Gastroesophageal sphincter (tissue), 4 donors: ENCODE measurements around the gene DUXB. TPM values are rescaled to one million over a fixed set of nuclear protein-coding genes. Genes with fewer than 3 reads are reported as not detected.

Experiments
- ATAC-seq: fragments of 150-250 bp; one replicate; pipeline ENCODE4 v1.9.1; 2016; ENCODE audit warnings: mild to moderate bottlenecking, moderate library complexity
- H3K27ac ChIP-seq, 4 donors: fragments of 200-600 bp; sonication (generic) in 3 of 4; 1 replicate in 3 of 4; 2 replicates in 1 of 4; pipeline ENCODE4 v1.5.1; 2016 to 2019
- H3K27me3 ChIP-seq: fragments of 200-600 bp; sonication (generic); one replicate; pipeline ENCODE4 v1.5.1; 2019
- H3K36me3 ChIP-seq, 2 donors: fragments of 200-600 bp; sonication (generic); one replicate each; pipeline ENCODE4 v1.5.1; 2019; ENCODE audit warnings: control low read depth in 1 of 2
- H3K4me1 ChIP-seq, 3 donors: fragments of 200-600 bp; sonication (generic); 1 replicate in 2 of 3; 2 replicates in 1 of 3; pipeline ENCODE4 v1.5.1; 2016 to 2019; ENCODE audit warnings: control low read depth in 2 of 3
- H3K4me3 ChIP-seq, 2 donors: fragments of 200-600 bp; sonication (generic); one replicate each; pipeline ENCODE4 v1.5.1; 2019; ENCODE audit warnings: mild to moderate bottlenecking in 1 of 2, moderate library complexity in 1 of 2
- H3K9me3 ChIP-seq, 3 donors: fragments of 200-600 bp; sonication (generic); one replicate each; pipeline ENCODE4 v1.5.1; 2017 to 2019; ENCODE audit warnings: control low read depth in 2 of 3
- CTCF ChIP-seq, 4 experiments: fragments of 200-600 bp in 2 of 4; fragments of 450-650 bp in 2 of 4; sonication (generic) in 1 of 4; IDR thresholded peaks; one replicate each; pipeline ENCODE4 v1.5.1; 2017 to 2019; ENCODE audit warnings: antibody characterized with exemption in 4 of 4, mild to moderate bottlenecking in 2 of 4, moderate library complexity in 2 of 4
- EP300 ChIP-seq: sonication (generic); formaldehyde crosslinking; IDR thresholded peaks from one replicate; pipeline ENCODE4 v1.6.1; 2017; ENCODE audit warnings: antibody characterized with exemption, mild to moderate bottlenecking
- POLR2A ChIP-seq, 2 donors: fragments of 450-650 bp; IDR thresholded peaks; one replicate each; pipeline ENCODE4 v1.6.1; 2017; ENCODE audit warnings: antibody characterized with exemption in 2 of 2, mild to moderate bottlenecking in 2 of 2, moderate library complexity in 1 of 2
- POLR2AphosphoS5 ChIP-seq: sonication (generic); formaldehyde crosslinking; IDR thresholded peaks from one replicate; pipeline ENCODE4 v1.6.1; 2017; ENCODE audit warnings: antibody characterized with exemption
- WGBS, 2 donors: methylation state at CpG; one replicate each; pipeline ENCODE4 v1.1.5; 2018; ENCODE audit warnings: low coverage in 1 of 2; 5-methylcytosine and 5-hydroxymethylcytosine counted together
- total RNA-seq, 4 donors: library from RNA; depleted of rRNA; stranded (reverse); fragments of >200 nt; gene quantifications; one replicate each; pipeline ENCODE4 v1.1.0, GENCODE V29; 2016

DUXB gene
- total RNA-seq, 4 donors from 2014 or later = not detected

- Histone ChIP-seq H3K4me1 (no peaks in the 10 kb centered on the region), H3K27ac (no peak within 1 kb of the TSS), H3K9me3 (no peaks in the 10 kb centered on the region), H3K4me3 (no peak within 1 kb of the TSS), H3K36me3 (no peaks in the 10 kb centered on the region), H3K27me3 (no peaks in the 10 kb centered on the region)
- no peak for ATAC-seq
- TF ChIP-seq POLR2AphosphoS5 = no peak
- no peak for TF ChIP-seq CTCF (IDR thresholded peaks at IDR 0.05)
- TF ChIP-seq EP300 = no peak
- TF ChIP-seq POLR2A (IDR thresholded peaks at IDR 0.05) = no peak
- WGBS, 2 donors = 88 to 92% methylated on average over 3 to 5 of the region's 5 CpGs
Observed at GRCh38 chr16:75726390-75726789, 25.1 kb upstream of the DUXB start, which contains the start of gene CPHXL. CPHXL (minus strand) TSS chr16:75726490; CDS start chr16:75726442, 48 bp downstream.

GRCh38 chr16:75718452-75718851, 17.2 kb upstream of the DUXB start:
- WGBS, 2 donors = 79 to 90% methylated on average over 4 of the region's 4 CpGs
- ATAC-seq = no peak

DNA sequence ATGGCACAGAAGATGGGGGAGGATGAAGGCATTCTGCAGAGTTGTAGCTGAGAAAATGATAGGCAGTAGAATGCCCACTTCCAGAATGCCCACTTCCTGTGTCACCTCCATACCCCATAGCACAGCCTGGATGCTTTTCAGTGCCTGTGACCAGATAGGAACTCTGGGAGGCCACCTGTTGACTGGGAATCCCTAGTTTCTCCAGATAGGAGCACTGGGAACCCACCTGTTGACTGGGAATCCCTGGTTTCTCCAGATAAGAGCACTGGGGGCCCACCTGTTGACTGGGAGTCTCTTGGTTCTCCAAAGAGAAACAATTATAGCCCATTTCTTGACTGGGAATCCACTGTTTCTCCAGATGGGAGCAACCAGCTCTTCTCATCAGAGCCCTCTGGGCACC, 13.4 kb upstream of the DUXB start:
- Histone ChIP-seq H3K27me3 (no peaks in the 10 kb centered on the region), H3K4me1 (no peaks in the 10 kb centered on the region), H3K4me3 (no peak overlapping the region), H3K36me3 (peaks cover 0 to 9% of the 10 kb centered on the region in 2 donors), H3K27ac (no peak overlapping the region), H3K9me3 (peaks cover 0 to 21% (median 0%) of the 10 kb centered on the region in 3 donors)
- no peak for ATAC-seq
- TF ChIP-seq POLR2AphosphoS5 = no peak
- TF ChIP-seq POLR2A (IDR thresholded peaks at IDR 0.05) = no peak
- no peak for TF ChIP-seq EP300
- TF ChIP-seq CTCF (IDR thresholded peaks at IDR 0.05) = no peak

More at GRCh38 chr16:75718452-75718851, 17.2 kb upstream of the DUXB start:
- H3K27ac ChIP-seq = no peak overlapping the region
- H3K4me3 ChIP-seq = no peak overlapping the region
- H3K36me3 ChIP-seq = no peaks in the 10 kb centered on the region
- peaks cover 0 to 11% (median 0%) of the 10 kb centered on the region in 3 donors for H3K9me3 ChIP-seq
- TF ChIP-seq POLR2A (IDR thresholded peaks at IDR 0.05) (no peak), POLR2AphosphoS5 (no peak), CTCF (IDR thresholded peaks at IDR 0.05) (no peak), EP300 (no peak)
- H3K27me3 ChIP-seq = no peaks in the 10 kb centered on the region
- H3K4me1 ChIP-seq = no peaks in the 10 kb centered on the region

GRCh38 chr16:75710344-75710743, 9.1 kb upstream of the DUXB start:
- no peaks in the 10 kb centered on the region for H3K27me3 ChIP-seq
- H3K4me1 ChIP-seq = no peaks in the 10 kb centered on the region
- no peak overlapping the region for H3K27ac ChIP-seq
- TF ChIP-seq POLR2AphosphoS5 = no peak
- TF ChIP-seq CTCF (IDR thresholded peaks at IDR 0.05) = no peak
- no peak for TF ChIP-seq POLR2A (IDR thresholded peaks at IDR 0.05)
- TF ChIP-seq EP300 = no peak
- H3K9me3 ChIP-seq = peaks cover 0 to 12% (median 0%) of the 10 kb centered on the region in 3 donors
- ATAC-seq = no peak
- 87 to 100% methylated on average over 2 of the region's 2 CpGs for WGBS, 2 donors
- peaks cover 0 to 9% of the 10 kb centered on the region in 2 donors for H3K36me3 ChIP-seq
- H3K4me3 ChIP-seq = no peak overlapping the region

DNA sequence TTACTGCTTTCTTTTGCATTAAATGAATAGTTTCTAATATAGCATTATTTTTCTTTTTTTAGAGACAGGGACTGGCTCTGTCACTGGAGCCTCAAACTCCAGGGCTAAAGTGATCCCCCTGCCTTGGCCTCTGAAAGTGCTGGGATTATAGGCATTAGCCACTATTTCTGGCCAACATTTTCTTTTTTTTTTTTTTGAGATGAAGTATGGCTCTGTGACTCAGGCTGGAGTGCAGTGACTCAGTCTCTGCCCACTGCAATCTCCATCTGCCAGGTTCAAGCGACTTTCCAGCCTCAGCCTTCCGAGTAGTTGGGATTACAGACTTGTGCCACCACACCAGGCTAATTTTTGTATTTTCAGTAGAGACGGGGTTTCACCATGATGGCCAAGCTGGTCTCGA, 2.0 kb upstream of the DUXB start:
- Histone ChIP-seq H3K36me3 (no peaks in the 10 kb centered on the region), H3K4me1 (no peaks in the 10 kb centered on the region), H3K27me3 (no peaks in the 10 kb centered on the region), H3K9me3 (no peaks in the 10 kb centered on the region), H3K4me3 (no peak overlapping the region), H3K27ac (no peak overlapping the region)
- WGBS, 2 donors = 75 to 93% methylated on average over 2 to 3 of the region's 4 CpGs
- no peak for TF ChIP-seq POLR2A (IDR thresholded peaks at IDR 0.05)
- no peak for TF ChIP-seq CTCF (IDR thresholded peaks at IDR 0.05)
- no peak for TF ChIP-seq POLR2AphosphoS5
- TF ChIP-seq EP300 = no peak
- no peak for ATAC-seq
